ENCODE data around the gene KCNMB3.
"Not testable (repeated sequence)": the region's sequence is repeated elsewhere in the genome, so short reads cannot be mapped to it uniquely, and the experiment has no call there.

The KCNMB3 gene

GRCh38 chr3:179250803-179251476 lies at the start of gene KCNMB3:
Gene KCNMB3, minus strand, starts transcription at chr3:179251114. Its CDS starts 124 bp downstream, at chr3:179250990.
- no peak for DNase-seq

GRCh38 chr3:179299999-179300613 lies 49.2 kb upstream of the KCNMB3 start:
- DNase-seq: no peak

- no peak for DNase-seq
These were observed 48.4 kb upstream of the KCNMB3 start for GRCh38 chr3:179299316-179299715.

- DNase-seq: no peak
These were observed 47.2 kb upstream of the KCNMB3 start for GRCh38 chr3:179297971-179298725.

- no peak for DNase-seq
These were observed 41.5 kb upstream of the KCNMB3 start for GRCh38 chr3:179292450-179292849.

- DNase-seq: no peak
These were observed 38.4 kb upstream of the KCNMB3 start for GRCh38 chr3:179289295-179289694.

- no peak for DNase-seq
These were observed 37.9 kb upstream of the KCNMB3 start for GRCh38 chr3:179288845-179289244.

GRCh38 chr3:179286331-179286730 lies 35.4 kb upstream of the KCNMB3 start:
- no peak for DNase-seq

GRCh38 chr3:179281825-179282224 lies 30.9 kb upstream of the KCNMB3 start:
- no peak for DNase-seq

GRCh38 chr3:179279837-179280236 lies 28.9 kb upstream of the KCNMB3 start:
- DNase-seq: no peak

GRCh38 chr3:179278932-179279693 lies 28.2 kb upstream of the KCNMB3 start:
- no peak for DNase-seq

- no peak for DNase-seq
These were observed 27.2 kb upstream of the KCNMB3 start for GRCh38 chr3:179278151-179278550.

- no peak for DNase-seq
These were observed 25.8 kb upstream of the KCNMB3 start for GRCh38 chr3:179276743-179277142.

- DNase-seq: no peak
These were observed 25.1 kb upstream of the KCNMB3 start for GRCh38 chr3:179276001-179276400.

- DNase-seq: not testable (repeated sequence)
These were observed 23.5 kb upstream of the KCNMB3 start for GRCh38 chr3:179274434-179274833.

GRCh38 chr3:179272385-179272784 lies 21.5 kb upstream of the KCNMB3 start:
- DNase-seq: no peak

- no peak for DNase-seq
These were observed 18.3 kb upstream of the KCNMB3 start for GRCh38 chr3:179269152-179269707.

- DNase-seq: no peak
These were observed 17.6 kb upstream of the KCNMB3 start for GRCh38 chr3:179268400-179269051.

GRCh38 chr3:179266701-179267211 lies 15.8 kb upstream of the KCNMB3 start:
- no peak for DNase-seq

GRCh38 chr3:179265875-179266274 lies 15.0 kb upstream of the KCNMB3 start:
- DNase-seq: no peak

- no peak for DNase-seq
These were observed 14.2 kb upstream of the KCNMB3 start for GRCh38 chr3:179265092-179265491.

- no peak for DNase-seq
These were observed 13.5 kb upstream of the KCNMB3 start for GRCh38 chr3:179264449-179264848.

Measured in stimulated activated CD4-positive, alpha-beta T cell treated with anti-CD3 and anti-CD28 coated beads, Interleukin-1b, Interleukin-23, amount 100 ng/mL, for 48 hours (primary cell).